SK-N-SH (cell line): ENCODE measurements around the gene TESMIN.

Experiments
- CTCF ChIP-seq: fragments of 200-600 bp; sonication (generic); IDR thresholded peaks from 2 replicates; pipeline ENCODE4 v1.6.1; 2017; ENCODE audit warnings: antibody characterized with exemption, mild to moderate bottlenecking, moderate library complexity
- GATA2 ChIP-seq: sonication (generic); formaldehyde crosslinking; IDR thresholded peaks from 2 replicates; pipeline ENCODE4 v1.5.0; 2020; ENCODE audit warnings: mild to moderate bottlenecking, missing genetic modification reagents
- MXI1 ChIP-seq: IDR thresholded peaks from 2 replicates; pipeline ENCODE4 v1.6.1; 2012; ENCODE audit warnings: mild to moderate bottlenecking, low read depth, low read length, improper control_type of control experiment
- NFIC ChIP-seq: IDR thresholded peaks from 2 replicates; pipeline ENCODE4 v1.4.0; 2012; ENCODE audit warnings: borderline replicate concordance
- NRF1 ChIP-seq: IDR thresholded peaks from 2 replicates; pipeline ENCODE4 v1.6.1; 2012; ENCODE audit warnings: low read depth, mild to moderate bottlenecking, low read length
- PBX3 ChIP-seq: IDR thresholded peaks from 2 replicates; pipeline ENCODE4; 2012
- POLR2AphosphoS5 ChIP-seq: IDR thresholded peaks from 2 replicates; pipeline ENCODE4 v1.6.1; 2012; ENCODE audit warnings: low read depth, low read length
- RAD21 ChIP-seq: IDR thresholded peaks from 2 replicates; pipeline ENCODE4 v1.6.1; 2012; ENCODE audit warnings: mild to moderate bottlenecking, low read length
- REST ChIP-seq: IDR thresholded peaks from 2 replicates; pipeline ENCODE4 v1.6.1; 2012; ENCODE audit warnings: mild to moderate bottlenecking, low read depth, low read length, moderate library complexity
- RXRA ChIP-seq: IDR thresholded peaks from 2 replicates; pipeline ENCODE4 v1.4.0; 2012; ENCODE audit warnings: low read depth, mild to moderate bottlenecking, borderline replicate concordance
- SIN3A ChIP-seq: IDR thresholded peaks from 2 replicates; pipeline ENCODE4 v1.6.1; 2012; ENCODE audit warnings: low read depth, mild to moderate bottlenecking, low read length, moderate library complexity, borderline replicate concordance
- TAF1 ChIP-seq: IDR thresholded peaks from 2 replicates; pipeline ENCODE4 v1.6.1; 2012; ENCODE audit warnings: low read depth, mild to moderate bottlenecking, low read length, moderate library complexity, borderline replicate concordance
- TEAD4 ChIP-seq: IDR thresholded peaks from 2 replicates; pipeline ENCODE4 v1.4.0; 2012; ENCODE audit warnings: mild to moderate bottlenecking, borderline replicate concordance; ENCODE audit not compliant: insufficient read depth
- USF1 ChIP-seq: IDR thresholded peaks from 2 replicates; pipeline ENCODE4 v1.4.0; 2012; ENCODE audit warnings: low read depth, borderline replicate concordance

- TF ChIP-seq SIN3A (no peak), CTCF (no peak), NRF1 (no peak), RAD21 (no peak), REST (no peak), NFIC (no peak), GATA2 (CRISPR knock-in tag) (no peak), TEAD4 (no peak), POLR2AphosphoS5 (no peak), RXRA (no peak), PBX3 (no peak), MXI1 (no peak), USF1 (no peak), TAF1 (no peak)
Observed at GRCh38 chr11:68663482-68664010, 87.8 kb downstream of the TESMIN start.
